ENCODE data around the gene CYP2W1. TPM values are rescaled to one million over a fixed set of nuclear protein-coding genes. Genes with fewer than 3 reads are reported as not detected.

CYP2W1 gene, protein sequence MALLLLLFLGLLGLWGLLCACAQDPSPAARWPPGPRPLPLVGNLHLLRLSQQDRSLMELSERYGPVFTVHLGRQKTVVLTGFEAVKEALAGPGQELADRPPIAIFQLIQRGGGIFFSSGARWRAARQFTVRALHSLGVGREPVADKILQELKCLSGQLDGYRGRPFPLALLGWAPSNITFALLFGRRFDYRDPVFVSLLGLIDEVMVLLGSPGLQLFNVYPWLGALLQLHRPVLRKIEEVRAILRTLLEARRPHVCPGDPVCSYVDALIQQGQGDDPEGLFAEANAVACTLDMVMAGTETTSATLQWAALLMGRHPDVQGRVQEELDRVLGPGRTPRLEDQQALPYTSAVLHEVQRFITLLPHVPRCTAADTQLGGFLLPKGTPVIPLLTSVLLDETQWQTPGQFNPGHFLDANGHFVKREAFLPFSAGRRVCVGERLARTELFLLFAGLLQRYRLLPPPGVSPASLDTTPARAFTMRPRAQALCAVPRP
- total RNA-seq, result not detected
- 10 to 100 TPM in 2 of 6 donors, 1 to 10 TPM in 4; 6.2 to 16.9 (median 9.0) TPM for polyA plus RNA-seq (ENCODE audit: insufficient read length in 6 of 6)
- long read RNA-seq, donor 1, transcript CYP2W1-201 (9 exons, 2,304 nt), result major isoform, 7 of 7 reads
- long read RNA-seq, donor 1, partial matches to known transcripts, result 0 of 7 reads
- long read RNA-seq, donor 1, other reads (novel, unspliced or antisense), result 0 of 7 reads
- long read RNA-seq, donor 2, partial matches to known transcripts, result 0 of 4 reads
- long read RNA-seq, donor 2, other reads (novel, unspliced or antisense), result 0 of 4 reads
- long read RNA-seq, donor 3, result 0 reads
- long read RNA-seq, donor 4, result 0 reads
- long read RNA-seq, donor 5, partial matches to known transcripts, result 0 of 2 reads
- long read RNA-seq, donor 5, other reads (novel, unspliced or antisense), result 0 of 2 reads
- long read RNA-seq, donor 6, partial matches to known transcripts, result 0 of 3 reads
- long read RNA-seq, donor 6, other reads (novel, unspliced or antisense), result 0 of 3 reads
- long read RNA-seq, donor 7, result 0 reads
- long read RNA-seq, donor 8, partial matches to known transcripts, result 0 of 1 reads
- long read RNA-seq, donor 8, other reads (novel, unspliced or antisense), result 0 of 1 reads
- long read RNA-seq, donor 9, result 0 reads
- long read RNA-seq, donor 10, result 0 reads
- long read RNA-seq, donor 11, result 0 reads
- long read RNA-seq, donor 12, partial matches to known transcripts, result 0 of 2 reads
- long read RNA-seq, donor 12, other reads (novel, unspliced or antisense), result 0 of 2 reads

DNA sequence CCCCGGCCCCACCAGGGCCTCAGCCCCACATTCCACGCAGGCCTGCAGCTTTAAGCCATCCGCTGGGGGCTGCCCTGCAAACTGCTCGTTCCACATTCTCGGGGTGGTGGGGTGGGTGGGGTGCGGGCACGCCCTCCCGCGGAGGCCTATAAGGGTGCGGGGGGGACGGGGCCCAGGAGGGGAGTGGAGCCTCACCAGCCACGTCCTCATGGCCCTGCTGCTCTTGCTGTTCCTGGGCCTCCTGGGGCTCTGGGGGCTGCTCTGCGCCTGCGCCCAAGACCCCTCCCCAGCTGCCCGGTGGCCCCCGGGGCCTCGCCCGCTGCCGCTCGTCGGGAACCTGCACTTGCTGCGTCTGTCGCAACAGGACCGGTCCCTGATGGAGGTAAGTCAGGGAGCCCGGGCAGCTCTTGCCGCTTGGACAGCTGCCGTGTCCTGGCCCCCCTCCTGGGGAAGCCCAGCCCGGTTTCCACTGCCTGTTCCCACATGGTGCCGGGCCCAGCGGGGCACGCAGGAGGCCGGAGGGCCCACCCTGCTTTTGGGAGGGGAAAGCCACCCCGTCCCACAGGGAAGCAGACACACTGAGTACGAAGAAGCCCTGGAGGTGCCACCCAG lies at the start of gene CYP2W1:
TSS of gene CYP2W1 (plus strand) at position 178 of the 612 bp plus-strand sequence. CDS start at position 209, 31 bp downstream.
- Histone ChIP-seq H3K9me3 (no peaks in the 10 kb centered on the region), H3K36me3 (no peaks in the 10 kb centered on the region), H3K27ac (no peak within 1 kb of the TSS), H3K4me1 (no peaks in the 10 kb centered on the region), H3K27me3 (peaks cover 0 to 64% of the 10 kb centered on the region in 2 donors), H3K4me3 (no peak within 1 kb of the TSS)
- peak in 2 of 4 donors; percentile 49 to 71 for DNase-seq
- intact Hi-C loops (cut with DNase I), result no loop called here
- TF ChIP-seq, protein P1, sequence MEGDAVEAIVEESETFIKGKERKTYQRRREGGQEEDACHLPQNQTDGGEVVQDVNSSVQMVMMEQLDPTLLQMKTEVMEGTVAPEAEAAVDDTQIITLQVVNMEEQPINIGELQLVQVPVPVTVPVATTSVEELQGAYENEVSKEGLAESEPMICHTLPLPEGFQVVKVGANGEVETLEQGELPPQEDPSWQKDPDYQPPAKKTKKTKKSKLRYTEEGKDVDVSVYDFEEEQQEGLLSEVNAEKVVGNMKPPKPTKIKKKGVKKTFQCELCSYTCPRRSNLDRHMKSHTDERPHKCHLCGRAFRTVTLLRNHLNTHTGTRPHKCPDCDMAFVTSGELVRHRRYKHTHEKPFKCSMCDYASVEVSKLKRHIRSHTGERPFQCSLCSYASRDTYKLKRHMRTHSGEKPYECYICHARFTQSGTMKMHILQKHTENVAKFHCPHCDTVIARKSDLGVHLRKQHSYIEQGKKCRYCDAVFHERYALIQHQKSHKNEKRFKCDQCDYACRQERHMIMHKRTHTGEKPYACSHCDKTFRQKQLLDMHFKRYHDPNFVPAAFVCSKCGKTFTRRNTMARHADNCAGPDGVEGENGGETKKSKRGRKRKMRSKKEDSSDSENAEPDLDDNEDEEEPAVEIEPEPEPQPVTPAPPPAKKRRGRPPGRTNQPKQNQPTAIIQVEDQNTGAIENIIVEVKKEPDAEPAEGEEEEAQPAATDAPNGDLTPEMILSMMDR (IDR thresholded peaks at IDR 0.05), result no peak
- no peak for ATAC-seq

DNA sequence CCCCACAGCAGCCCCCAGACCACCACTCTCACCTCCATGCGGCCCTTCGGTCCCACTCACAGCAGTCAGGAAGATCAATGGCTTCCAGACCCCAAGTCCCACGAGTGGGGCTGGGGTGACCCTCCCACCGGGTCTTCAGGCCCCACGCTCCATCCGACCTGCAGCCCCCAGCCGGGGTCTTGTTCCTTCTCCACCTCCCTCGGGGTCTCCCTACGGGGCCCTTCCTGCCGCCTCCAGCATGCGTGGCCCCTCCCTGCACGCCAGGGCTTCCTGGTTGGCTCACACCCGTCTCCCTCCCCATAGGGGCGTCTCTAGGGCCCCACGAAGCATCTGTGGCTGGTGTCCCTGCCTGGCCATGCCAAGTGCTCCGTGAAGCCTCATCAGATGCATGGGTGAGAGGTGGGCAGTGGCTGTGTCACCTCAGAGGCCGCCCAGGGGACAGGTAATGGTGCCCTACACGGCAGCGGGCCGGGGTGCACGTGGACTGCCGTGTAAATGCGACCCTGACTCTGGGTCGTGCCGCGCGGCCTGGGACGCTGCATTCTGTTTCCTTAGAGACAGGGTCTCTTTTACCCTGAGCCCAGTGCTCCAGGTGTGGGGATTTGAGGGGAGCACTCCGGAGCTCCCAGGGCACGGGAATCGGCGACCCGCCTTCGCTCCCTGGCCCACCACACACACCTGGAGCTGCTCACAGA lies 48.4 kb upstream of the CYP2W1 start:
- ATAC-seq, result no peak
- no peak overlapping the region for H3K27ac ChIP-seq

DNA sequence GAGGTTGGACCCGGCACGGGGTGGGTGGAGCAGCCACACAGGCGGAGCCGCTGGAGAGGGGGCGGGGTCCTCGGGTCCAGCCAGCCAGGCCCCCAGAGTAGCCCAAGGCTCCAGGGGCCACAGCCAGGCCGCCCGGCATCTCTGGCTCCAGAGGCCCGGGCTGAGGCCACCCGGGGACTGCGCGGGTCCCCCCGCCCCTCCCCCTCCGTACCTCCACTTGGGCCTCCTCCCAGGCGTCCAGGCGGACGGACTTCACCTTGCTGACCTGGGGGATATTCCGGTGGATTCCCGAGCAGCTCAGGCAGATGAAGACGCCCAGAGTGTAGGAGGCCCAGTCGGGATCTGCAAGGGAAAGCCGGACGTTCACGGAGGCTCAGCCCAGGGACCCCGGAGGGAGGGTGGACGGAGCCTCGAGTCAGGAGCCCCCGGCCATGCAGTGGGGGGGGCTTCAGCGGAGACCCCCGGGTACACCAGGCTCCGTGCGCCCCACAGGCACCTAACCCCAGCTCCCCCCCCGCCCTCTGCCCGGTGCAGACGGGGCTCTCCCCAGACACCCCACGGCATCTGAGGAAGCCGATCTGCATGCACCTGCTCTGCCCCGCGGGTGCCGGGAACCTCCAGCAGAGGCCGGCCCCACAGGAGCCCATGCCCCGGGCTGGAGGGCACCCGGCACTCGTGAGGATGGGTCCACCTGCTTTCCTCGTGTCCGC lies 47.7 kb upstream of the CYP2W1 start:
- Histone ChIP-seq H3K9me3 (no peaks in the 10 kb centered on the region), H3K4me1 (peaks cover 0 to 15% of the 10 kb centered on the region in 2 donors), H3K4me3 (no peak overlapping the region), H3K27ac (no peak overlapping the region), H3K27me3 (no peaks in the 10 kb centered on the region), H3K36me3 (peaks cover 0 to 12% of the 10 kb centered on the region in 2 donors)
- TF ChIP-seq, protein P1 (IDR thresholded peaks at IDR 0.05), result no peak
- intact Hi-C loops (cut with DNase I), result no loop called here
- DNase-seq (peak in 1 of 4 donors; percentile 65), ATAC-seq (no peak)

More for the DNA sequence above, 48.4 kb upstream of the CYP2W1 start:
- peaks cover 0 to 15% of the 10 kb centered on the region in 2 donors for H3K4me1 ChIP-seq
- no peaks in the 10 kb centered on the region for H3K27me3 ChIP-seq
- no peaks in the 10 kb centered on the region for H3K9me3 ChIP-seq
- intact Hi-C loops (cut with DNase I), result no loop called here
- TF ChIP-seq, protein P1 (IDR thresholded peaks at IDR 0.05), result no peak
- DNase-seq, result peak in 1 of 4 donors; percentile 54
- no peak overlapping the region for H3K4me3 ChIP-seq
- peaks cover 0 to 12% of the 10 kb centered on the region in 2 donors for H3K36me3 ChIP-seq

DNA sequence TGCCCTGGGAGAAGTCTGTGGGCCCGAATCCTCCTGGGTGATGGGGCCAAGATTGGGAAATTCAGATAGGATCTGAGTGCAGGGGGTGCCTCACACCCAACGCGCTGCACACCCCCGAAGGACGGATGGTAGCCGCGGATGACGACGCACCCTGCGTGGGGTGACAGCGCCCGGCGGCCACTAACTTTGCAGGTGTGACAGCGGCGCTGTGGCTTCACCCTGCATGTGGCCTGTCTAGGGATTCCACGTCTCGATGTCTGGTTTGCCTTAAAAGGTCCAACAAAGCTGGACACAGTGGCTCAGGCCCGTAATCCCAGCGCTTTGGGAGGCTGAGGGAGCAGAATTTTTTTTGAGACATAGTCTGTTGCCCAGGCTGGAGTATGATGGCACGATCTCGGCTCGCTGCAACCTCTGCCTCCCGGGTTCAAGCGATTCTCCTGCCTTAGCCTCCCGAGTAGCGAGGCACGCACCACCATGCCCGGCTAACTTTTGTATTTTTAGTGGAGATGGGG lies 47.1 kb upstream of the CYP2W1 start:
- intact Hi-C loops (cut with DNase I), result no loop called here
- Histone ChIP-seq H3K36me3 (peaks cover 0 to 12% of the 10 kb centered on the region in 2 donors), H3K4me1 (peaks cover 0 to 14% of the 10 kb centered on the region in 2 donors), H3K27me3 (no peaks in the 10 kb centered on the region), H3K27ac (no peak overlapping the region), H3K9me3 (no peaks in the 10 kb centered on the region), H3K4me3 (no peak overlapping the region)
- no peak for ATAC-seq
- DNase-seq, result no peak
- TF ChIP-seq, protein P1 (IDR thresholded peaks at IDR 0.05), result no peak

All from left lung (tissue), 14 donors.